Stomach (tissue), 4 donors: Measurements from ENCODE around the gene NKAIN4.

Source experiments
- POLR2A ChIP-seq, 4 donors: fragments of 450-650 bp; IDR thresholded peaks; one replicate each; pipeline ENCODE4 v1.6.1; 2016; ENCODE audit warnings: antibody characterized with exemption in 4 of 4, control low read depth in 2 of 4, mild to moderate bottlenecking in 1 of 4, moderate library complexity in 1 of 4
- TF ChIP-seq, protein P1 (sequence below), 7 experiments: fragments of 450-650 bp in 4 of 7; fragments of 200-600 bp in 3 of 7; sonication (generic) in 3 of 7; IDR thresholded peaks; one replicate each; pipeline ENCODE4 v1.5.1; 2016 to 2019; ENCODE audit warnings: antibody characterized with exemption in 7 of 7, control low read depth in 2 of 7, mild to moderate bottlenecking in 1 of 7

DNA sequence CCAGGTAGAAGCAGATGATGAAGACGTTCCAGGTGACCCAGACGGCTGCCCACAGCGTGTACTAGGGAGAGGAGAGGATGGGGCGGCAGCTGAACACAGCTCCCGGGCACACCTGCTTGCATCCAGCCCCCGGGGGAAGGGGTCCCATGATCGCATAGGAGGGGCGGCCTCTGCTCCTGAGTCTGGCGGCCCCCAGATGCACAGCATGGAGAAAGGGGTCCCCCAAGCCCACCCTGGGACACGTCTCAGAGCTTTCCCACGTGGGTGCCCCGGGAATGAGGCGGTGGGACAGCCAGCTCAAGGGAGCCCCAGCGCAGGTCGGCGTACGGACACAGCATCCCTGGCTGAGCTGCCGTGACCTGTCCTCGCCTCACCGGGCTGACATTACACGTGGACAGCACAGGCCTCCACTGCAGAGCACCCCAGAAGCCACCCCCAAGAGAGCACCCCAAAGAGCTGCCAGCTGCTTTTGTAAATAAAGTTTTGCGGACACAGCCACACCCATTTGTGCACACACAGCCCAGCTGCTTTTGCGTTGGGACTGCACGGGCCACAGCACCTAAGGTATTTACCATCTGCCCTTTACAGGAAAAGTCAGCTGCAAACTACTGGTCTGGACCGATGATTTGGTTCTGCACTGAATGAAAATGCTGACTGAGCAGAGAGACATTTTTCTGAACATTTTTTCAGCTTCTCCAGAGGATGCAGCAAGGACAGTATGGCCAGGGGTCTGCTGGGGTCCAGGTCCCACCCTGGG lies 5.2 kb downstream of the NKAIN4 start:
- TF ChIP-seq, protein P1, sequence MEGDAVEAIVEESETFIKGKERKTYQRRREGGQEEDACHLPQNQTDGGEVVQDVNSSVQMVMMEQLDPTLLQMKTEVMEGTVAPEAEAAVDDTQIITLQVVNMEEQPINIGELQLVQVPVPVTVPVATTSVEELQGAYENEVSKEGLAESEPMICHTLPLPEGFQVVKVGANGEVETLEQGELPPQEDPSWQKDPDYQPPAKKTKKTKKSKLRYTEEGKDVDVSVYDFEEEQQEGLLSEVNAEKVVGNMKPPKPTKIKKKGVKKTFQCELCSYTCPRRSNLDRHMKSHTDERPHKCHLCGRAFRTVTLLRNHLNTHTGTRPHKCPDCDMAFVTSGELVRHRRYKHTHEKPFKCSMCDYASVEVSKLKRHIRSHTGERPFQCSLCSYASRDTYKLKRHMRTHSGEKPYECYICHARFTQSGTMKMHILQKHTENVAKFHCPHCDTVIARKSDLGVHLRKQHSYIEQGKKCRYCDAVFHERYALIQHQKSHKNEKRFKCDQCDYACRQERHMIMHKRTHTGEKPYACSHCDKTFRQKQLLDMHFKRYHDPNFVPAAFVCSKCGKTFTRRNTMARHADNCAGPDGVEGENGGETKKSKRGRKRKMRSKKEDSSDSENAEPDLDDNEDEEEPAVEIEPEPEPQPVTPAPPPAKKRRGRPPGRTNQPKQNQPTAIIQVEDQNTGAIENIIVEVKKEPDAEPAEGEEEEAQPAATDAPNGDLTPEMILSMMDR (IDR thresholded peaks at IDR 0.05): no peak
- no peak for TF ChIP-seq POLR2A (IDR thresholded peaks at IDR 0.05)
